ENCODE measurements around the gene DKKL1.

DKKL1 gene

DNA sequence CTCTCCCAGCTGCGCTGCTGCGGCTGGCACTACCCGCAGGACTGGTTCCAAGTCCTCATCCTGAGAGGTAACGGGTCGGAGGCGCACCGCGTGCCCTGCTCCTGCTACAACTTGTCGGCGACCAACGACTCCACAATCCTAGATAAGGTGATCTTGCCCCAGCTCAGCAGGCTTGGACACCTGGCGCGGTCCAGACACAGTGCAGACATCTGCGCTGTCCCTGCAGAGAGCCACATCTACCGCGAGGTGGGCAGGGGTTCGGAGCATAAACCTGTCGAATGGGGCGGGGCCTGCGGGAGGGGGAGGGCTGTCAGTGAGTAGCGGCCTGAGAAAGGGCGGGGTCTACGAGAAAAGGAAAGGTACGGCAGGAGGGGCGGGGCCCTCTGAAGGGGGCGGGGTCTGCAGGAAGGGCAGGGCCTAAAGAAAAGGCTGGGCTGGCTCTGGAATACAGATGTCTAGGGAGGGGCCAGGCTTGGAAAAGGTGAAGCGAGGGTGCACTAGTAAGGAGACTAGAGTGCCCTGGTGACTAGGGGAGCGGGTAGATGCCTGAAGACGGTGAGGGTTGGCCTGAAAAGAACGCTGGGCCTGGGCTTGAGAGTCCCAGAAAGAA, 24.9 kb upstream of the DKKL1 start:
- peak; percentile 32 for DNase-seq

DNA sequence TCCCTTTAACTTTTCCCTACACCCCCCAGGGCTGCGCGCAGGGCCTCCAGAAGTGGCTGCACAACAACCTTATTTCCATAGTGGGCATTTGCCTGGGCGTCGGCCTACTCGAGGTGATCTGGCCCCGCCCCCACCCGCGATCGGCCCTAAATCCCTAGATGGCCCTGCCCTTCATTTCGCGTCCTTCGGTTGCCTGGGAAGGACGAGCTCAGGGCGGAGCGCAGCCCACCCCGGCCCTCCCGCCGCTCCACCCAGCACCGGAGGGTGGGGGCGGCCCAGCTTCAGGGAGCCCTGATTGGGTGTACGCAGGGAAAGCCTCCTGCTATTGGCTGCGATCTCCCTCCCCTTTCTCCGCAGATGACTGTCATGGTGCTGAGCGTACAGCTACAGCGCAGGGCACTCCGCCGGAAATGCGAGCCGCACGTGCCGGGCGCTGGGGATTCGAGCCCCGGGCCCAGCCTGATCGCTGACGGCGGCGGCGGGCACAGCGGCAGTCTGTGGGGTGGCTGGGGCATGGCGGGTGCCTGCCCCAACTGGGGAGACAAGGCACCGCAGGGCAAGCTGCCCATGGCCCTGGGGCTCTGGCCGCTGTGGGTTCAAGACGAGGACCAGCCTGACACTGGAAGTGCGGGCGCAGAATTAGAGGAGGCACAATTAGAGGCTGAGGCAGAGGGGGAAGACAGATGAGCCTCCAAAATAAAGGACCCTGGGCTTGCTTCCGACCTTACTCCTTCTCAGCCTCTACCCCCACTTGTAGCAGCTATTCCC, 24.2 kb upstream of the DKKL1 start:
- peak; percentile 87 for DNase-seq

DNA sequence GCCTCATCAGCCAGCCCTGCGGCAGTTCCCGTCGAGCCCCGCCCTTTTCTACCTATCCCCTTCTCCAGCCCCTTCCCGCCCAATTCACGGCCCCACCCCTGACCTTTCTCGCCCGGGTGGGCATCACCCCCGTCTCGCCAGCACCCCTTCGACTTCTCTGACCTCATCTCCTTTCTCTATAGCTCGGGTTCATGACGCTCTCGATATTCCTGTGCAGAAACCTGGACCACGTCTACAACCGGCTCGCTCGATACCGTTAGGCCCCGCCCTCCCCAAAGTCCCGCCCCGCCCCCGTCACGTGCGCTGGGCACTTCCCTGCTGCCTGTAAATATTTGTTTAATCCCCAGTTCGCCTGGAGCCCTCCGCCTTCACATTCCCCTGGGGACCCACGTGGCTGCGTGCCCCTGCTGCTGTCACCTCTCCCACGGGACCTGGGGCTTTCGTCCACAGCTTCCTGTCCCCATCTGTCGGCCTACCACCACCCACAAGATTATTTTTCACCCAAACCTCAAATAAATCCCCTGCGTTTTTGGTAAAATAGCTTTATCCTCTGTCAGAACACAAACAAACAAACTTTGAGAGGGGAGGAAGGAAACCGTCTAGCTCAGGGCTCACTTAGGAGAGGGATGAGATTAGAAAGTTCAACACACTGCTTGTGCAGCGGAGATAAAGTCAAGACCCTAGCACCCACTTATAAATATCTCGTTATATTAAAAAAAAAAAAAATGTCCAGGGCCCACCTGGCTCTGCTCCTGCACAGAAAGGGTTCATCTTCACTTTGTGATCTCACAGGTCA, 23.4 kb upstream of the DKKL1 start:
- DNase-seq, result peak; percentile 15

DNA sequence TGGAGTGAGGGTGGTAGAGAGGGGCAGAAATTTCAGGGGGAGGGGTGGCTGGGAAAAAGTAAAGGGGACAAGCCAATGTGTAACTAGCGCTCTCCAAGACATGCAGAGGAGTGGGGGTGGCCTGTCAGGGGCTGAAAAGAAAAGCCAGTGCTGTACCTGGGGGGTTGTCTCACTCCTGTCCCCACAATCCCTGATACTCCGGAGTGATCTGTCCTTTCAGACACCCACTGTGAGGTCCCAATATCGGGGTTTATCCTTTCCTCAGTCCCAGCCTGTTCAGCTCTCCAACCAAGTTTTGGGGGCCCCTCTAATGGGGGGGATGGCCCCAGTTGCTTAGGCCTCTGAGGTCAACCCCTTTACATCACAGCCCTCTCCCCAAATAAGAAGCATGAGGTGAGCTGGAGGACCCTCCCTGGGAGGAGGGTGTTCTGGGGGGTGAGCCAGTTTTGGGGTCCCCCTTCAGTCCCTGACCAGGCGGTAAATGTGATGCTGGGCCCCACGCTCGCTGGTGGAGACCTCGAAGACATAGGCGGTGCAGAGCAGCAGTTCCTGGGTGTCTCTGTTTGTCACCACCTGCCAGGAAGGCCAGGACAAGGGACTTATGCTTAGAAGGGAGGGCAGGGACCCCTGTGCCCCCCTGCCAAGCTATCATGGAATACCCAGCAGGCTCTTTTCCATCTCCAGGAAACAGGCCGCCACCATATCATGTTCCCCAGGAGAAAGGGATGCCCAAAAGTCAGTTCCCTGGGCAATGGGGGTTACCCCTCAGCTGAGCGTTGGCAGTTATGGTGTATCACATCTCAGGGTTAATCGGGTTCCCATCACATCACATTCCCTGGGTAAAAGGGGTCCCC, 22.6 kb upstream of the DKKL1 start:
- DNase-seq, result no peak

DNA sequence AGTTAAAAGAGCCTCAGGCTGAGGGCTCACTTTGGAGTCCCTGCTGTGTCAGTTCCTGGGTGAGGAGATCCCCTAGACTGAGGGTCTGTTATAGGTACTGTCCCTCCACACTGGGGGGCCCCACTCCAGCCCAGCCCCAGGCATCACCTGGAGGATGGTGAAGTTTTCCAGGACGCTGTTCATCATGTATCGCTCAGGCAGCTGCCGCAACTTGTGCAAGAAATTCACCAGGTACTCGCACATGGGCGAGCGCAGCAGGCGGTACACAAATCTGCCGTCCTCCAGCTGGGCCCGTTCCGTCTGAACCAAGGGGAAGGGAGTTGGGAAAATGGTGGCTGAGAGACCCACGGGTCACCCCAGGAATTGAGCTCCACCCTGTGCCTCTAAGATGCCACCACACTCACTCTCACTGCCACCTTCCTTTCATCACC, 21.4 kb upstream of the DKKL1 start:
- DNase-seq, result no peak

DNA sequence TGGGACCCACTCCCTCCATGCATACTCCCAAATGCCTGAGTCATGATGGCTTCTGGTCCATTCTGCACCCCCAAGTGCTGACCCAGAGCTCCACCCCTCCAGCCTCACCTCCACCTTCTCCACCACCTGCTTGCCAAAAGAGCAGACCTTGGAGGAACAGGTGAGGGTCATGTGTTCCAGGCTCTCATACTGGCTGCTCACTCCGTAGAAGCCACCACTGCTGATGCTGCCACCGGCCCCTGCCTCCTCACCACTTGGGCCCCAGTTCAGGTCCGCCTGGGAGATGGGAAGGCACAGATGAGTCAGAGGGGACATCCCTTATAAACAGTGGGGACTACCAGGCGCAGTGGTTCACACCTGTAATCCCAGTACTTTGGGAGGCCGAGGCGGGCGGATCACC, 20.6 kb upstream of the DKKL1 start:
- DNase-seq, result no peak

DNA sequence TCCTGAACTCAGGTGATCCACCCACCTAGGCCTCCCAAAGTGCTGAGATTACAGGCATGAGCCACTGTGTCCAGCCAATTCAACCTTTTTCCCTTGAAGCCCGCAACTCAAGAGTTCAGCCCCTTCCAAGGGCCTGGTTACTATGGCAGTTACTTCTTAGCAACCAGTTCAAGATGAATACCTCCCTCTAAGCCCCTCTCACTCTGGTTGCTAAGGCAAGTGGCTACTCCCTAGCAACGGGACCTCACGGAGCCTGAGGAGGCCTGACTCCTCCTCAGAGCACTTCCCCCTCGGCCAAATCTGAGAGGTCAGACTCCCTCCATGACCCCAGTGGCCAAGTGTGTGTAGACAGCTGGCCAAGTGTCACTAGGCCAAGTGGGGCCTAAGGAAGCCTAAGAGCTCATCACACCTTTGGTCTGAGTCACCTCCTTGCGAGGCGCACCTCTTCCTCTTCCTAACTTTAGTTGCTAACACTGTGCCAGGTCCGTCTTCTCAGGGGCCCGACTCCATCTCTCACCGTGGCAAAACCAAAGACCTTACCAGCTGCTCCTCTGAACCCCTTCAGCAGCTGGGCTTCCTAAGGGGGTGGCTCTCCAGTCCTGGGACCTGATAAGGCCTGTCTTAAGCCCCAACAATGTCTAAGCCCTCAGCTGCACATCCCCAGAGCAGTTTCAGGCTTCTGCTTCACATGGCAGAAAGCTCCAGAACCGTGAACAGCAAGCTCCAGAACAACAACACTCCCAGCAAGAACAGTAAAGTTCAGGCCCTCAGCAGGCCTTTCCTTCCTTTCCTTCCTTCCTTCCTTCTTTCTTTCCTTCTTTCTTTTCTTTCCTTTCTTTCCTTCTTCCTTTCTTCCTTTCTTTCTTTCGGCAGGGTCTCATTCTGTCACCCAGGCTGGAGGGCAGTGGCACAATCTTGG, 18.9 kb upstream of the DKKL1 start:
- DNase-seq, result no peak

DNA sequence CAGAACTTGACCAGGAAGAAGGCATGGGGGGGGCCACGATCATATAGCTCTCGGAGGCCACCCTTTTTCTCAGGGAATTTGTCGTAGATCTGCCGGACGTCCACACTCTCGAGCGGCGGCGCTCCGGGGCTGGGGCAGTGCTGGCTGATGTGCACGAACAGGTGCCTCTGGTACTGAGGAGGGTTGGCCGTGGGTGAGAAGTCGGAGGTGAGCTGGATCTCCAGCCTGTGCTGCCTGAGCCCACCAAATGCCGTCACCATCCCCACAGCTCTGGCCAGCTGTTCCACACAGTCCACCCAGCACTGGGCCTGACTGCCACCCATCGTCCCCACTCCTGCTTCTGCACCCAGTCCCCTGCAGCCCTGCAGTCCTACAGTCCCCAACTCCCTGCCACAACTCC, 16.5 kb upstream of the DKKL1 start:
- no peak for DNase-seq

DNA sequence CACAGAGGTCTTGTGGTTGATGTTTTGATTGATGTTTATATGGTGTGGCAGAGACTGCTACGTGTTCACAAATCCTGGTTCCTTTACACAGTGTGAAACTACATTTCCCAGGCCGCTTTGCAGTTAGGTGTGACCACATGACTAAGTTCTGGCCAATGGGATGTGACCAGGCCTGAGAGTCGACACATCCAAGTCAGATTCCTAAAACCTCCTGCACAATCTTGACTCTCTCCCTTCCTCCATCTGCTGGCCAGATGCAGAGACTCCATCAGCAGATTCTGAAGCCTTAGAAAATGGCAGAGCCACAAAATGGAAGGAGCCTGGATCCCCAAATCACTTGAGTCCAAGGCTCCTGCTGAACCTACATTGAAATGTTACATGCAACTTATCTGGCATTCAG, 15.8 kb upstream of the DKKL1 start:
- peak; percentile 72 for DNase-seq

DNA sequence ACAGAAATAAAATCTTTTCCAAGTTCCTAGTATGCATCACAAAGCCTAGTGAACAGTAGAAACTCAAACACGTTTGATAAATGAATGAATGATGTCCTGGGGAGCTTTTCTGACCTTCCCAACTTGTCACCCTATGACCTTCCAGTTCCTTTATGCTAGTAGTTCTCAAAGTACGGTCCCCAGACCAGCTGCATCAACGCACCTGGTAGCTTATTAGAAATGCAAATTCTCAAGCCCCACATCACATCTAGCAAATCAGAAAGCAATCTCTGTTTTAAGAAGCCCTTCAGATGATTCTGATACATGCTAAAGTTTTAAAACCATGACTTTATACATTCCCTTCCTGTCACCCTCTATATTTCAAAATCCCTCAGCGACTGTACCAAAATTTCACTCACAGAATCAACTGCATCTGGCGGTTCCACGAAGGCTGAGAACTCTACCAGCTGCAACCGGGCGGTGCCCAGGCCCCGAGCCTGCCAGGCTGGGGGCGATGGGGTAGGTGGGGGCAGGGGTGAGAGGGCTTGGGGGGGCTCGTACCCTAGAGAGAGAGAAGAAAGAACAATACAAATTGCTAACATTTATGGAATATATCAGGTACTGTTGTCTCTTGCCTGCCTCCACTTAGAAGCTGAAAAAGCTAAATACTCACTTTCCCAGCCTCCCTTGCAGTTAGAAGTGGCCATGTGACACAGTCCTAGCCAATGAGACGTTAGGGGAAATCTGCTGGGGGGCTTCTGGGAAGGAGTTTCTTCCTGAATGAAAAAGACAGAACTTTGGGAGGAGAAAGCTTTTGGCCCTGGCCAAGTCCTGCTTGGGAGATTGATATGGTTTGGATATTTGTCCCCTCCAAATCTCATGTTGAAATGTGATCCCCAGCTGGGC, 15.1 kb upstream of the DKKL1 start:
- DNase-seq, result no peak

DNA sequence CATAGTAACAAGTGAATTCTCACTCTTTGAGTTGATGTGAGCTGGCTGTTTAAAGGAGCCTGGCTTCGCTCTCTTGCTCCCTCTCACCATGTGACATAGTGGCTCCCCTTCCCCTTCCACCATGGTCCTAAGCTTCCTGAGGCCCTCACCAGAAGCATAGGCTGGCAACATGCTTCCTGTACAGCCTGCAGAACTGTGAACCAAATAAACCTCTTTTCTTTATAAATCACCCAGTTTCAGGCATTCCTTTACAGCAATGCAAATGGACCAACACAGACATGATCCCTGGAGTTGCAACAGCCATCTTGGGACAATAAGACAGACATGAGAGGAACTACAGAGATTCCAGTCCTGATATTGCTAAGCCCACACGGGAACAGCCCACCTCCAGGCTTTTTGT, 14.1 kb upstream of the DKKL1 start:
- no peak for DNase-seq

DNA sequence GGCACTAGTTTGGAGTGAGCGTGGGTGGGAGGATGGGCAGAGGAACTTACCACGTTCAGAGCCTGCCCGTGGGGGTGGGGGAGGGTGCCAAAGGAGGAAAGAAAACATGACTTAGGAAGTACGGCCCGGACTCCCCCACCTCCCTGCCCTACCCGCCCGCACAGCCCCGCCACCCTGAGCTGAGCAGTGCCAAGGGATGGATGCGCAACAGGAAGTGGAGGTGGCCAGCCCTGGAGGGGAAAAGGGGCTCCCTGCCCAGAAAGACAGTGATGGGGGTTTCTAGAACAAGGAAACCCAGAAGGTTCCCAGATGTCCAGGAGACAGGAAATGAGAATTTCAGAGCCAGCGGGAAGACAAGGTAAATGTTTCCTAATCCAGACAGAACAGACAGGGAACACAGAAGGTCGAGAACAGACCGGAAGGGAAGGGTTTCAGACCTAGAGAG, 7.7 kb upstream of the DKKL1 start:
- peak; percentile 39 for DNase-seq

DNA sequence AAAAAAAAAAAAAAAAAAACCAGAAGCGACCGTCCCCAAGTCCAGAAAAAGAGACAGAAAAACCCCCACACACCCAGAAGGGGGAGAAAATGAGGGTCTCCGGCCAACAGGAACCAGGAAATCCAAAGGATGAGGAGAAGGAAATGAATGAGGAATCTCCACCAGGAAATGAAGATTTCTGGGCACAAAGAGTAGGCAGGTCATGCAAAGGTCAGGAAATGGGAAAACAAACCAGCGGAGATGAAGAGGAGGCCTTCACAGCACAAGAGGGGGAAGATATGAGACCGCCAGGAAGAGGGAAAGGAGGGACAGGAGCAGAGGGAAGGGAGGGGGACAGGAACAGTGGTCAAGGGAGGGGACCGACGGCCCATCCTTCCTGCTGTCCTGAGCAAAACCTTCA, 7.3 kb upstream of the DKKL1 start:
- no peak for DNase-seq

DNA sequence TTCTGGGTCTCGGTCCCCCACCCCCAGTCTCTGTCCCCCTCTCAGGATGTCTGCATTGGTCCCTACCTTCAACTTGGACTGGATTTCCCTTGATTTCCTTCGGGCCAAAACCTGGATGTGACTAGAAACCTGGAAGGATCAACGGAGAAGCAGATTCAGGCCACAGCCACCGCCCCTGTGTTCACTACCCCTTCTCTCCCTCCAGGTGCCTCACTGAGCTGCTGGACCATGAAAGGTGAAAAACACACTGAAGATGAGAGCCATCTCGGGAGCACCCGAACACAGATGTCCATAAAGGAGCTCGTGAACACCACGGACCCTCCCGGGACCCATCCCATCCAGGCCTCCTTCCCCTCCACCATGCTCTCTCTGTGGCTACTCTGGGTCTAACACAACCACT, 6.5 kb upstream of the DKKL1 start:
- DNase-seq, result no peak

DNA sequence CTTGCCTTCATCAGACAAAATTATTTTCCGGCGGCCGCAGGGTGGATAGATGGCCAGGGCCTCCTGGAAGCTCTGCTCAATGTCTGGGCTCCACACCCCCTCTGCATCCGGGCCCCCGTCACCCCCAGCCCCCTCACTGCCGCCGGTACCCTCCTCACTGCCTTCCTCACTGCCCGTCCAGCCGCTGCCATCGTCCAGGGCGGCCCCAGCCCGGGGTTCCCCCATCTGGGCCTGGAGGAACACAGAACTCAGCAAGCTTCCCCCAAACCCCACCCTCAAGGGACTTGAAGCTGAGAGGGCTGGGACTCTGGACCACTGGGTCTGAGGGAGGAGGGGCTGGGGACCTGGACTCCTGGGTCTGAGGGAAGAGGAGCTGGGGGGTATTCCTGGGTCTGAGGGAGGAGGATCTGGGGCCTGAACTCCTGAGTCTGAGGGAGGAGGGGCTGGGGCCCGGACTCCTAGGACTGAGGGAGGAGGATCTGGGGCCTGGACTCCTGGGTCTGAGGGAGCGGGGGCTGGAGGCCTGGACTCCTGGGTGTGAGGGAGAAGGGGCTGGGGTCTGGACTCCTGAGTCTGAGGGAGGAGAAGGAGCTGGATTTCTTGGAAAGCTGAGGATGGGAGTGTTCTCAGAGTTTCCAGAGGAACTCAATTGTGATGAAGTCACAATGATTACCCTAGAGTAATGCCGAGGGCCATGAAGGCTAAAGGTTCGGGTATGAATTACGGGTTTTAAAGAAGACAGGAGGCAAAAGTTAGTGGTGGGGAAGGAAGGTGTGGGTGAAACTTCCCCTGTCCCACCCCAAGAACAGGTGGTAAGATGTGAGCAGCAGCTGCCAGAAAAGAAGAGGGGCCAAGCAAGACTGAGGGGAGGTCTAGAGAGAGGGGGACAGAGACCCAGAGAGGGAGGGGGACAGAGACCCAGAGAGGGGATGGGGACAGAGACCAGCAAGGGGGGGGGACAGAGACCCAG, 3.5 kb upstream of the DKKL1 start:
- DNase-seq, result no peak

DNA sequence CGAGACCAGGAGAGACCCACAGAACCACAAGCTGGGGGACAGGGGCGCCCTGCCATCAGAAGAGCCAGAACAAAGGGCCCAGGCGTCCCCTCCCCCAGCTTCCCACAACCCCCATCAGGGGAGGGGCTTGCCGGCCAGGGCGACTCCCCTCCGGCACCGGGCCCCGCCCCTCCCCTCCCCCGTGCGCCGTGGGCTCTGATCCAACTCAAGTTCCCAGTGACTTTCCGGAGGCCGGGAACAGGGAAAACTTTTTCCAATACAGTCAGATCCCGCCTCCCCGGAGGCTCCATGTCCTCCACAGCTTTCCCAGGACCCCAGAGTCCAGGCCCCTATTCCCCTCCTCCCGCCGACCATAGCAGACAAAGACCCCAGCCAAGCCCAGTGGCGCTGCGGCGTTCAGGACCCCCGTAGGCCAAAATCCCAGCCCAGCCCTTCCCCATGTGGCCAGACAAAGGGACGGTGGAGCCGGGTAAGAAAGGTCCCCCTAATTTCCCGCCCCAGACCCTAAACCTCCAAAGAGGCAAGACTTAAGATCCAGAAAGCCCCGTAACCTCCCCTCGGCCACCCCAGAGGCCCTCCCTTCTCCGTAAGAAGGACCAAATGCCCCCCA, 2.1 kb upstream of the DKKL1 start:
- DNase-seq, result peak; percentile 94

DNA sequence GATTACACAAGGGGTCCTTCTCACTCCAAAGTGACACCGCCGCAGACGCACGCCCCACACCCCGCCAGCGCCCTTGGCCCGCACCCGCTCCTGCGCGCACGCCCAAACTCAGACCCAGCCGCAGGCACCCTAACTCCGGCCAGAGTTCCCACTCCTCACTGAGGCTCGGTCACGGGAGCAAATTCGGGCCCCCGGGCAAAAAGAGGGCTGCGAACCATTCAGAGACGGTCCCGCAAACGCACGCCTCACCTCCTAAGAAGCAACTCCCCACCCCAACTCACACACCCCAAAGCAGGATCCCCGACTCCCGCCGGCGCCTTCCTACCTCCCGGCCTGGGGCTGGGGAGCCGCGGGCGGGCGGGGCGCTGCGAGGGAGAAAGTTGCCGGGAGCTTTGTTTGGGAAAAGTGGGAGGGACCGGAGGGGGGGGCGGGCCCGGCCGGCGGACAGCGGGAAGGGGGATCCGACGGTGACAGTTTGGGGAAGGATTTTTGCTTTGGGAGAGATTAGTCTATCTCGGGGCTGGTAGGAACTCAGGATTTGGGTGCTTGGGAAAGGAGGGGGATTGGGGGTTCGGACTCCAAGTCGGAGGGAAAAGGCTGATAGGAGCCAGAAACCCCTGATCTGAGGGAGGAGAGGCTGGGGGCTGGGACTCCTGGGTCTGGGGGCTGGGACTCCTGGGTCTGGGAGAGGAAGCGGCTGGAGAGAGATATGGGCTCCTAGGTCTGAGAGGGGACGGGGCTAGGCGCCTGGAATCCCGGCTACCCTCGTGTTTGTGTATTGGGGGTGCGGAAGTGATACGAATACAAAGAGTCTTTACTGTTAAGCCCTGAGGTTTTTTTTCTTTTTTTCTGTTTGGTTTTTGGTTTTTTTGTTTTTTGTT, 1.4 kb upstream of the DKKL1 start, which contains the start of gene TEAD2:
TSS of gene TEAD2 (minus strand) at position 369 of the 881 bp plus-strand sequence. CDS start 2,341 bp downstream, outside the sequence.
- DNase-seq, result peak; percentile 77

DNA sequence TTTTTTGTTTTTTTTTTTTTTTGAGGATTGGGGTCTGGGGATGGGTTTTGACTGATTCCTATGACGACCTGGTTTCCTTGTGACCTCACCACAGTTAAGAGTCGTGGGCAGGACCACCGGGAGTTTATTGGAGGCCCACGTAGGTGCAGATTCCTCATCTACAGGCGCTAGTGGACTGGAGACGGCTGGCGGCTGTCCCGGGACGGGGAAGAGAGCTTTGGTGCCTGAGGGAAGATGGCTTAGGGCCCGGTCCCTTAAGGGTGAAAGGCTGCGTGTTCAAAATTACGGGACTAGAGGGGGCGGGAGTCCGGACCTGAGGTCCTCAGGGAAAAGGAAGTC, 779 bp upstream of the DKKL1 start:
- peak; percentile 49 for DNase-seq

Data from fibroblast of skin of right quadriceps (primary cell).